HuH-7 (cell line): ENCODE results near the gene DYNAP.
A peak's percentile ranks its signal among the peaks of the same experiment; 100 is the strongest.

Experiments
- DNase-seq: peaks from one replicate; pipeline ENCODE4 v3.0.0; 2011; ENCODE audit warnings: low spot score

The DYNAP gene, protein sequence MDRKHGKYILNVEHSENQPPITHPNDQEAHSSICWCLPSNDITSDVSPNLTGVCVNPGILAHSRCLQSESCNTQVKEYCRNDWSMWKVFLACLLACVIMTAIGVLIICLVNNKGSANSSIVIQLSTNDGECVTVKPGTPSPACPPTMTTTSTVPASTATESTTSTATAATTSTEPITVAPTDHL

DNA sequence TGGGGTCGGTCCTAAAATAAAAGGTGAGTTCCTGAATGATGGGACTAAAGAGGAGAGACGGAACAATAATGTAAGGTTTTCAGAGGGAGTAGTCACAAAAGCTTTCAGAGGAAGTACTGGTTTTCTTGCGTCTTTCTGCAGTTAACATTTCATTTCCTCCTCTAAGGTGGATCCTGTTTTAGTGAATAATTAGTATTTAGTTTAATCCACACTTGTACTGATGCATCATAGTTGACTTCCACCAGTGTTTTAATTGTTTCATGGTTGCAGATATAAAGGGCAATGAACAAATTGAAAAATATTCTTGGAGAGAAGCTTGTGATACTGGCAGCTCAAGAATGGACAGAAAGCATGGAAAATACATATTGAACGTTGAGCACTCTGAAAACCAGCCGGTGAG lies at the start of gene DYNAP:
Gene DYNAP, plus strand, starts transcription at position 301 of the 400 bp plus-strand sequence. Its CDS starts 38 bp downstream, at position 339.
- DNase-seq: no peak

DNA sequence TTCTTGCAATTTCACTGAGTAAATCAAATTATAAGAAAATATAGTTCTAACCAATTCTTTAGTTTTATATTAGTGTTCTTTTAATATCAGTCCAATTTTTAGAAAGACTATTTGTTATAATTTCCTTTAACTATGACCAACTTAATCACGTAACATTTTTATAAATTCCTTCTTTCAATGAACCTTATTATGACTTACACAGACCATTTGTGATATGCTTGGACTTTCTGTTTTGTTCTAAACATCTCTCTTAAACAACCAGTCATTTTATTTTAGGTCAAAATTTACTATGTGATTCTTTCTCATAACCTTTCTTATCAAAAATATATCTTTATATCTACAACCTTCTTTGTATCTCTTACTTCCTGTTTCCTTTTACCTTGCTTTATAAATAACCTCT lies 39.5 kb upstream of the DYNAP start:
- no peak for DNase-seq

DNA sequence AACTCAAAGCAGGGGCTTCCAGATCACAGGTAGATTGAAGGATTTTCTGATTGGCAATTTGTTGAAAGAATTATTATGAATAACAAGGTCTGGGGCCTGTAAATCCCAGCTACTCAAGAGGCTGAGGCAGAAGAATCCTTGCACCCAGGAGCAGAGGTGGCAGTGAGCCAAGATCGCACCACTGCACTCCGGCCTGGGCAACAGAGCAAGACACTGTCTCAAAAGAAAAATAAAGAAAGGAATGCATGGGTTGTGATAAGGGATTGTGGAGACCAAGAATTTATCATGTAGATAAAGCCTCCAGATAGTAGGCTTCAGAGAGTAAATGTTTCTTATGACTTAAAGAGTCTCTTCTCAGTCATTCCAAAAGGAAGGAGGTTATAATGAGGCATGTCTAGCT lies 35.8 kb upstream of the DYNAP start:
- DNase-seq: no peak

DNA sequence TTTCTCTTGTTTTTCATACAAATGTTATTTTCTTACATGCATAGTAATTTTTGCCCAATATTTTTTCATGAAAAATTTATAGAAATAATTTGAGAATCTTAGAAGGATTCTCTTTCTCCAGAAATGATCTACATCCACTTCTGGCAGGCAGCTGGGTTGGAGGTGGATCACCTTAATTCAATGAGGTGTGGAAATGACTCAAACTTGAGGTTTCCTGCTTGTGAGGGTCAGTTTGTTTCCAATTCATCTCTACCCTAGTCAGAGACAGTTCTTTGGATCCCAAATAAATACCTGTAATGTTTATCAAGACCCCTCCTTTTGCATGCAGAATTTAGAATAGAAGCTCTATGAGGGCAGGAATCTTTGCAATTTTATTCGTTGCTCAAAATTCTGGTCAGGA lies 35.0 kb upstream of the DYNAP start:
- no peak for DNase-seq

DNA sequence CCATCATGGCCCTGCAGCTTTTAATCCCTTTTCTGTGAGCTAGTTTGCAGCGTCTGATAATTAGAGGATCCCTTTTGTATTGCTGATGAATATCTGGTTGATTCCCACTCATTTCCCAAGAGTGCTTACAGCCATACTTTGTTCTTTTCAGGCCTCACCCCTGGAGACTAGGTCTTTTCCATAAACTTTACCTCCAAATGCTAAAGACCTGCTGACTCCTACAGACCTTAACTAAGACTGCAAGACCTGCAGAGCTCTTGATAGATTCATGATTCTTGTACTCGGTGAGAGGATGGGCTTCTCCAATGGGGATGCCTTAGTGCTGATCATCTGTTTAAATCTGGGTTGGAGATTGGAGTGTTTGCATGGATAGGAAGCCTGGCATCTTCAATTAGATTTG lies 33.1 kb upstream of the DYNAP start:
- no peak for DNase-seq

DNA sequence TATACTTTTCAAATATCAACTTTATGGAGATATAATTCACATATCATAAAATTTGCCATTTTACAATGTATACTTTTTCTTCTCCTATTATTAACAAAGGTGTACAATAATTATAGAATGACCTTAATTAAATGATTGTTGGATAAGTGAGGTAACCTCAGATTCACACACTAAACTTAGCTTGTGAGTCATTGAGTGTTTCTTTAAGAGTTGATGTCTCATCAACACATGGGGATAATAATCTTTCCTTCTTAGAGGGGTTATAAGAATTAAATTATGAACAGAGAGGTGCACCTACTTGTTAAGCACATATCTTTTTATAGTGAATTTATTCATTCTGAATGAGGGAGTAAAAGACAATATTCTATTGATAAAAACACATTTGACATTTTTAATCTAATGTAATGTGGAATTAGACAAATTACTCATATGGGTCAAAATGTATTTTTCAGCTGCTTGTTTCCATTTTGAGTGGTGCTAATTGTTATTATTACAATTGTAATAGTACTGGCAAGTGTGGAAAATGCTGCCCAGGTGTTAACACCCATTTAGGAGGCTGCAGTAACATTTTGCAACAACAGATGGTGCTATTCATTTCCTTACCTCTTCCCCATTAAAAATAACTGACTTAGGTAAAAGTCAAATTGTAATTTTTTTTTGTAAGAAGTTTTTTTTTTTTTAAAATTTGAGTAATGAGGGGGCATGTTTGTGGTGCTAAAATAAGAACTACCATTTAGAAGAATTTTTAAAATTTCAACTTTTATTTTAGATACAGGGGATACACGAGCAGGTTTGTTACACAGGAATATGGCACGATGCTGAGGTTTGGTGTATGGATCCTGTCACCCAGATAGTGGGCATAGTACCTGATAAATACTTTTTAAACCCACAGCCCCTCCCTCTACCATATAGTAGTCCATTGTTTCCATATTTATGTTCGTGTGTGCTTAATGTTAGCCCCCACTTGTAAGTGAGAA lies 32.1 kb upstream of the DYNAP start:
- DNase-seq: peak; percentile 3

DNA sequence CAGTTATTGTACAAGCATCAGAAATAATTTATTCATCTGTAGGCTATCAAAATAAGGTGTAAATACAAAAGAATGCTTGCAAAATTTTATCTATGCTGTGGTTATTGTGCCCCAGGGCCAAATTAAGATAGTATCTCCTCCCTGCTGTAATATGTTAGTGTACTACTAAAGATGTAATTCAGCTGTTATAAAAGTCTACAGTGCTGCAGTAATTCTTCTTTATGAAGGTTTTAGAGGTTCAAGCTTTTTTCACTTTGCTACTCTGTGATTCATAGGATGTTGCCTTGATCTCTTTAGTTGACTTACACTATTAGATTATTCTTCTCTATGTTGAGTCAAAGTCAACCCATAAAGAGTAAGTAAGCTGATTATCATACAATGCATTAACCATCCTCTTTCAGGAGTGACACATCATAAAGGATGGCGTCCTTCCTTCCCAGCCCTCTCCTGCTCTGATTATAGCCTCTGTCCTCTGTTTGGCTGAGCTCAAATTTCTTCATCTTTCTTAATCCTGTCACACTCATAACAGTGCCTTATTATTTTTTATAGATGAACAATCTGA lies 29.3 kb upstream of the DYNAP start:
- DNase-seq: no peak

DNA sequence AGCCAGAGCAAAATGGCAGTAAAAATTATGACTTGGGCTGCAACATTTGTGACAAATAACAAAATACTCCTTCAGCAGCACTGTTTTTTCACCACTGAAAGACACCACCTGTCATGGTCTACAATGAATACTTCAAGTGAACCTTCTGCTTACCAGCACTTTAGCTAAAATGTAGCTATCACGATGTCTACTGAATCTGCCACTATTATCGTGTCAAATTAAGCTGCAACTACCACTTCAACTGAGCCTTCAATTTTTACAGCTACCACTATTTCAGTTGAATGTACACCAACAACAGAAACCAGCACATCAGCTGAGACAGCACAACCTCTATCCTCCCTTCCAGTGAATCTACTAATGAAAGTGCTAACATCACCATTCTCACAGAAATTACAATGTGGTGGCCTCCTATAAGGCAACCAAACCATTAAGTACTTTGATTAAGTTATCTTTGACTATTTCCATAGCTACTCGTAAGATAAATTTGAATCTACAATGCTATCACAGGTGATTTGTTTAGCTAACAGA lies 10.8 kb upstream of the DYNAP start:
- DNase-seq: no peak

DNA sequence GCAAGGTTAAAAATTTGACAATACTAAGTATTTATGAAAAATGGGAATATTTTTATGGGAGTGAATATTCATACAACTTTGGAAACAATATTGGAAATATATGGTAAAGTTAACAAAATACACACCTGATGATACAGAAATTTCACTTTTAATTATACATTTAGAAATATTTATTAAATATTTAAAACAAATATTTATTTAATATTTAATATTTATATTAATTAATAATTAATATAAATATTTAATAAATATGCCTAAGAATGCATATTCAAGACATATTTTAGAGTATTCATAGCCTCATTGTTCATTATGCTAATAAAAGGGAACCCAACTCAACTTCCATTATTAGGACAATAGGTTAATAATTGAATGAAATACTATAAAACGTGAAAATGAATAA lies 7.0 kb upstream of the DYNAP start:
- no peak for DNase-seq

DNA sequence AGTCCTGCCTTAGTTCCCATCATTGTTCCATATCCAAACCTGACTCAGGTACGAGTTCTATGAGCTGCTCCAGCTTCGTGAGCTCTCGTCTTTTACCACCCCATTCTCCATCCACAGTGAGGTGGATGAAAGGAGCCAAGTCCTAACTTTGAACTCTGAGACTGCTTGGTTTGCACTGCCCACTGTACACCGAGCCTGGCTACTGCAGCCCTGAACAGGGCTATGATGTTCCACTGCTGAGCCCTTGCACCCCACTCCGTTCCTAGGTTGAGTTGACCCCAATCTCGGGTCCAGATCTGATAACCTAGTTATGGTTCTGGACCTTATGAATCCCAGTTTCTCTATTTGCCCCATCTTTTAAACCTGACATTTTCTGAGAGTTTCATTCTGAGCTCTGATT lies 5.3 kb upstream of the DYNAP start:
- no peak for DNase-seq

DNA sequence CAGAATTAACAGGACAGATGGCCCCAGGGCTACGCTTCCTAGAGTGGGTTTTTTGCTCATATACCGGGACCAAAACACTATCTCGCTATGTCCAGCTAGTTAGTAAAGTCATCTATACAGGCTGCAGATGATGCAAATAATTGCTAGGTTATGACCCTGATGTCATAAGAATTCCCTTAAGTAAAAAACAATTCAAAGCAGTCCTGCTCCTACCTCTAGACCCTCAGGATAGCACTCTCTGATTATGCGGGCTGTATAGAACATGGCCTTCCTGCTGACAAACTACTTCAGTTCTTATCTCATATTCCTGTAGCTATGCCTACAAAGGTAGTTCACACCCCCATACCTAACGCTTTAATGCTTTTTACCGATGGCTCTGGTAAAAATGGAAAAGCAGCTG lies 13.2 kb downstream of the DYNAP start:
- DNase-seq: no peak

DNA sequence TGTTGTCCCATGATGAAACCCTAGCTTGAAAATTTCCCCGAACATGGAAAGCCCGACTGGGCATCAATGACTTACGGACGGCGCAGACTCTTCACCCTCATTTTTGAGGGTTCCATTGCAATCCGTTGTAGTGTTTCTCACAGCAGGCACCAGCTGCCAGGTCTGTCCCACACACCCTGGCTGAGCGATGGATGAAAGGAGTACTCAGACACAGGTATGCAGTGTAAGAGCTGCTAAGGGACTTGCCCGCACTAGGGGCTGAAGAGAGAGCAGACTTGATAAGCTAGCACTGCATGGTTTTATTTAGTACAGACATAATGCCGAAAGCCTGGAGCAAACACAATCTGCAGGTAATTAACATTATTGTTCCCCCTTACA lies 15.8 kb downstream of the DYNAP start:
- no peak for DNase-seq

DNA sequence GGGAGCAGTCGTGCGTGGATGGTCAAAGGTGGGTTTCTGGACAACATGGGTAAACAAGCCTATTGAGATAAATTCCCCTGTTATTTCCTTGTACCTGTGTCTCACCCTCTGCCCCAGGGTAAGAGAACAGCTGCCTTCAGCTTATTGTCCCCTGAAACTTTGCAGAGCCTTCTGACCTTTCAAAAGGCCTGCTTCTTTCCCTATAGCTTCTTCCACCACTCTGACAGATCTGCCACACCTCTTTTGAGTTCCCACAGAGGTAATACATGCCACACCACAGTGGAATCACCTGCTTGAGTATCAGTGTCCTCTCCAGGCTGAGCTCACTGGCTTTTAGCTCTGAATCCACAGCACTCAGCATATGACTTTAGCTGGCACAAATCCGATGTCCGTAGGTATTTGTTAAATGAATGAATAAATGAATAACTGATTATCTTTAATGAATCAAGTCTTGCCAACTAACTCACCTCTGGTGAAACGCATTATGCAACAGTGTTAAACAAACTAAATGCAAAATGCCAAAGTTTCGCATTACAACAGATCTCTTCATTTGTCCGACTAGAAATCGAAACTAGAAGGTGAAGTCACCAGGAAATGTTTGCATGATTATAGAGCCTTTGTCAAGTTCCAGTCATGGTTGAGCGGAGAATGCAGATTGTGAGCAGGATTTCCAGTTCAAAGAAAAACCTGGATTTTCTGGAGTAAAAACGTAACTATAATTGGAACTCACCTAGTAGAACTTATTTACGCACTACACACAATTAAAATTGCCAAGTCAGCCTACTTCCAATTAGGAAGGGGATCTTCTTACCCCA lies 16.4 kb downstream of the DYNAP start:
- DNase-seq: peak; percentile 7

DNA sequence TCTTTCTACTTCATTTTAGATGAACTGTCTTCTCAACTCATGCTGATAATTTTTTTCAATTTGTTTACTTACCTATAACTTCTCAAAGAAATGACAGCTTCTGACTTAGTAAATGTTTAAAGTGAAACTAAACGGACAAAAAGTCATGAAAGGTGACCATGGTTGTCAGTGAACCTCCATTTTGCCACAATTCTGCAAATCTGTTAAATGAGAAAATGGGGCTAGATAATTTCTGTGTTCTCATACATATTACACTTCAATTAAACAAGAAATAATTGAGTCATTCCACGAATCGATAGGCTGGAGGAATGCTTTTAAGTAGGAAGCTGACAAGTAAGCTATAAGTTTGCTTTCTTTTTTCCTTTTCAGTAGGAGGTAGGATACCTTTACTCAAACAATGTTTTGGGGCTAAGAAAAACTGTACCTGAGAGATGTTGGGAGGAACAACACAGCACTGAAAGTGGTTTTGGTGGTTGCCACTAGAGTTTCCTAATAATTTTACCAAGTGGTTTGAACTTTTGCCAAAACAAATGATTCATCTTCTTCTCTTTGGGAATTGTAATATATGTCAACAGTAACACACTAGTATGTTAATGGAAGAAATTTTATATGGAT lies 17.1 kb downstream of the DYNAP start:
- DNase-seq: no peak

DNA sequence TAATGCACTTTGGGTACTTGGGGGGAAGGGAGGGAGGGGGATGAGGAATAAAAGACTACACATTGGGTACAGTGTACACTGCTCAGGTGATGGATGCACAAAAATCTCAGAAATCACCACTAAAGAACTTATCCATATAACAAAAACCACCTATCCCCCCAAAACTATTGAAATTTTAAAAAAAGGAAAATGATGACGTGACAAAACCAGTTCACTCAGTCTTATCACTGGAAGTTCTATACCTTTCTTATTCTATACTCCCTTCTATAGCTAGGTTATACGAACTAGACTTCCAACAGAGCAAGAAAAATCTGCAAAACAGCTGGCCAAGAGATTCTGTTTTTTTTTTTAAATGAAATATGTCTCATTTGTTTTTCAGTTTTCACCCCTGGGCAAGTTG lies 20.8 kb downstream of the DYNAP start:
- DNase-seq: no peak

DNA sequence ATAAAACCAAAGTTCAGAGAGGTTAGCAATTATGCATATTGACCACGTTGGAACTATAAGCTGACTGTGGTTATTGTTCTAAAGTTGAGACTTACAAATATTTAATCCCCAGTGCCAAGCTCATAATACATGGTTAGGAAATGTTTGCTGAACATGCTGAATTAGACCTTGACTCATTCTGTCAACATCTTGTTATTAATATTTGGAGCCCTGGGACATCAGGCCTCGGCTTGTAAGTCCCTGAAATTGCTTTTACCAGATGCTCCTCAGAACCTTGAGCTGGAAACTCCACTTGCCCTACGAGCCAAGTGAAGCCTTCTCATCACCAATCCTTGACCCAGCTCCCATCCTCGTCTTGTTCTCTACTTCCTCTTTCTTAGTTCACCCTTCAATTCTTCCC lies 21.2 kb downstream of the DYNAP start:
- DNase-seq: no peak

DNA sequence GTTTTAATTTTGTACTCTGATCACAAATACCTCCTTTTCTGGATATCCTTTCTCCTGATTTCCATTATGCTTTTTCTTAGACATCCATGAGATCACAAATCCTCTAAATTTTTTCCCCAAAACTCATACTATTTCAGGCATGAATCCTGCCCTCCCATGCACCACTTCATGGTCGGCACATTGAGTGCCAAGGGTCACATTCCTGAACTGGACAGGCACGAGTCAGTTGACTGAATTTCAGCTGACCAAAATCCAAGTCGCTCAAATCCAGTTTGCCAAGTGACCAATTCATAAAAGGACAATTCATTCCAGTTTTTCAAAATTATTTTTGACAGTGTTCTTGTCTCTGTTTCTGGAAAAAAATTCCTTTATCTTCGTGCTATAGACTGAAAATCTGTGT lies 22.1 kb downstream of the DYNAP start:
- DNase-seq: no peak

DNA sequence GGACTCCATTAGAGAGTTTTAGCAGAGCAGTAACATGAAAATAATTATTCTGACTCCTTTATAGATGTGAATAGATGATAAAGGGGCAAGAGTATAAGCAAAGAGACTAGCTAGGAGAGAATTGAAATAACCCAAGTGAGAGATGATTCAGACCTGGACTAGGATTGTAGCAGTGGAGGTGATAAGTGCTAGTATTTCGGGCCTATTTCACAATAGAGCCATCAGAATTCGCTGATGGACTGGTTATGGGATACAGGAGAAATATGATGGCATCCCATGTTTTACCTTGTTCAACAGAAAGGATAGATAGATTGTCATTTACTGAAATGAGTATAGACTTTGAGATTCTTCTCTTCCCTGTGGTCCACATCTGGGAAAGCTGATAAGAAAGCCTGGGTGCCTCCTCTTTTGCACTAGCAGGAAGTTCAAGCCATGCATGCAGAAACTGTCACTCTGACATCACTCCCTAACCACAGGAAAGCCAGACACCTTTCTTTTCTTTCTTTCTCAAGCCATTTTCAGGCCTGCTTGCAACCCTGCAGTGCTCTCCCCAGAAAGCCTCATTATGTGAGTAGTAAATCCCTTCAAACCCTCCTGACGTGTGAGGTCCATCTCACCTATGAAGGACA lies 25.3 kb downstream of the DYNAP start:
- no peak for DNase-seq

DNA sequence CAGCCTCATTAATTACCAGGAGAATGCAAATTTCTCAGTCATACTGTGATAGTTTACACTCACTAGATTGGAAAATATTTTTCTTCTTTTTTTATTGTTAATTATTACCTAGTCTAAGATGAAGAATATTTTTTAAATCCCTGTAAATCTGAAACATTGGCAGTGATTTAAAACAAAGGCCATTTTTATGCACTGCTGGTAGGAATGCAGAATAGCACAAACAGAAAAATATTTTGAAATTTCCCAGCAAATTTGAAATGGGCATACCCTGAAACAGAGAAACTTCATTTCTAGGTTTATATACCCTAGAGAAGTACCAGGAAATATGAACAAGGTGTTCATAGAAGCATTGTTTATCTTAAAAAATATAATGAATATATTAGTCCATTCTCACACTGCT lies 31.0 kb downstream of the DYNAP start:
- no peak for DNase-seq

DNA sequence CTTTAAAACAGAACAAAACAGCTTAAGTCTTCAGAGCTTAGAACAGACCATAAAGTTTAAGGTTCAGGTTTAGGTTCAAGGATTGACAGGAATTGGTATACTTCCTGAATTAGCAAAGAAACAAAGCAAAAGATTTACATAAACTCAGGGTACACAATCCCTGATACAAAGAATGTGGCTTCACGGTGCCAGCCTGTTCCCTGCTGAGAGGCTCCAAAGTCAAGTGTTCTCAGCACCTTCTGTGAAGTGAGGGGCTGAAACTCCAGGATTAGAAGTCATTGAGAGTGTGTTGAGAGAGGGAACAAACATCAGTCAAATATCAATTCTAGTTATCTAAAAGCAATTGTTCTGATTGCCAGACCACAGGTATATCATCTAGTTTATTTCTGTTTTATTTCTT lies 35.7 kb downstream of the DYNAP start:
- no peak for DNase-seq

DNA sequence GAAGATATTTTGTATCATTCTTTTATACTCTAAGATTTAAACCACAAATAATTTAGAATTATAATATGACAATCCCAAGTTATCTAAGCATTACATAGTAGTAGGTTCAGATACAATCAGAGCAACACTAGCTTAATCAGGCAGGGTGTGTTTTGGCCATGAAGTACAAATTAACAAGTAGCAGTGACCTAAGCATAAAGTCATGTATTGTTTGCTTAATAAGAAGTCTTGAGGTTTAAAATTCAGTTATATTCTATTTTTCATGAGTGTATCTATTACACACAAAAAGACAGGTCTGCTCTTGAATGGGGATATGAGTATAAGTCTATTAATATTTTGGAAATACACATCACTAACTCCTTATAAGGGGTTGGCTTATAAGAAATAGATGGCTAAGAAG lies 39.9 kb downstream of the DYNAP start:
- no peak for DNase-seq
